Astrocyte (in vitro differentiated cells and primary cell): ENCODE measurements around the gene MYCBPAP. TPM values are rescaled to one million over a fixed set of nuclear protein-coding genes. Genes with fewer than 3 reads are reported as not detected.
A peak's percentile ranks its signal among the peaks of the same experiment; 100 is the strongest.

Experiments
- DNase-seq: peaks from one replicate; pipeline ENCODE4 v3.0.0-alpha.2; 2010; ENCODE audit warnings: low read depth
- FAIRE-seq: peaks from 2 replicates; lab custom pipeline; 2011; peaks lifted over from hg19 to GRCh38; lab: Jason Lieb, UNC
- H2AFZ ChIP-seq: 2 replicates; pipeline ENCODE4 v1.6.0; 2012; ENCODE audit warnings: low read depth, low read length, inconsistent platforms
- H3K27ac ChIP-seq: 2 replicates; pipeline ENCODE4 v1.5.1; 2011; ENCODE audit warnings: low read depth, low read length, inconsistent platforms
- H3K27me3 ChIP-seq: 2 replicates; pipeline ENCODE4 v1.6.0; 2011; ENCODE audit warnings: low read length, inconsistent platforms; ENCODE audit not compliant: insufficient read depth
- H3K36me3 ChIP-seq: 2 replicates; pipeline ENCODE4 v1.5.1; 2011; ENCODE audit warnings: low read length, inconsistent platforms; ENCODE audit not compliant: insufficient read depth
- H3K4me1 ChIP-seq: 2 replicates; pipeline ENCODE4 v1.5.1; 2011; ENCODE audit warnings: low read length, inconsistent platforms; ENCODE audit not compliant: insufficient read depth
- H3K4me2 ChIP-seq: 2 replicates; pipeline ENCODE4 v1.6.0; 2012; ENCODE audit warnings: low read length, inconsistent platforms
- H3K4me3 ChIP-seq: 2 replicates; pipeline ENCODE4 v1.5.1; 2011; ENCODE audit warnings: low read depth, mild to moderate bottlenecking, low read length, inconsistent platforms; ENCODE audit not compliant: insufficient read depth
- H3K79me2 ChIP-seq: 2 replicates; pipeline ENCODE4 v1.6.0; 2012; ENCODE audit warnings: mild to moderate bottlenecking, low read length, inconsistent platforms; ENCODE audit not compliant: insufficient read depth
- H3K9ac ChIP-seq: 2 replicates; pipeline ENCODE4 v1.6.0; 2012; ENCODE audit warnings: mild to moderate bottlenecking, low read length, inconsistent platforms
- H3K9me3 ChIP-seq: 2 replicates; pipeline ENCODE4 v1.5.1; 2012; ENCODE audit warnings: low read depth, mild to moderate bottlenecking, low read length, inconsistent platforms; ENCODE audit not compliant: insufficient read depth
- H4K20me1 ChIP-seq: 2 replicates; pipeline ENCODE4 v1.6.0; 2012; ENCODE audit warnings: low read length, inconsistent platforms; ENCODE audit not compliant: insufficient read depth
- H3K27ac Mint-ChIP-seq: one replicate; pipeline ENCODE4 v1.8.0; 2021; ENCODE audit warnings: mild to moderate bottlenecking, mixed read lengths; ENCODE audit not compliant: unreplicated experiment
- H3K27me3 Mint-ChIP-seq: one replicate; pipeline ENCODE4 v1.8.0; 2021; ENCODE audit warnings: low read depth, mixed read lengths; ENCODE audit not compliant: unreplicated experiment
- H3K36me3 Mint-ChIP-seq: one replicate; pipeline ENCODE4 v1.8.0; 2021; ENCODE audit warnings: low read depth, mixed read lengths; ENCODE audit not compliant: unreplicated experiment
- H3K4me1 Mint-ChIP-seq: one replicate; pipeline ENCODE4 v1.8.0; 2021; ENCODE audit warnings: low read depth, mixed read lengths; ENCODE audit not compliant: unreplicated experiment
- H3K4me3 Mint-ChIP-seq: one replicate; pipeline ENCODE4 v1.8.0; 2021; ENCODE audit warnings: mild to moderate bottlenecking, moderate library complexity, mixed read lengths; ENCODE audit not compliant: unreplicated experiment
- H3K9me3 Mint-ChIP-seq: one replicate; pipeline ENCODE4 v1.8.0; 2021; ENCODE audit warnings: mild to moderate bottlenecking, mixed read lengths; ENCODE audit not compliant: unreplicated experiment
- EZH2 ChIP-seq: IDR thresholded peaks from 2 replicates; pipeline ENCODE4 v1.6.1; 2012; ENCODE audit warnings: mild to moderate bottlenecking, low read length, inconsistent platforms; ENCODE audit not compliant: insufficient read depth
- total RNA-seq: library from RNA; stranded (reverse); gene quantifications from 2 replicates; pipeline ENCODE4 v1.2.1, GENCODE V29; 2021
- TF ChIP-seq, protein P1 (sequence below): IDR thresholded peaks from 2 replicates; pipeline ENCODE4 v1.5.1; 2011; ENCODE audit warnings: low read depth, mild to moderate bottlenecking, inconsistent platforms, low read length, moderate library complexity; ENCODE audit not compliant: insufficient read depth

The MYCBPAP gene
- total RNA-seq, 1 donor from 2014 or later = 1.4 TPM

DNA sequence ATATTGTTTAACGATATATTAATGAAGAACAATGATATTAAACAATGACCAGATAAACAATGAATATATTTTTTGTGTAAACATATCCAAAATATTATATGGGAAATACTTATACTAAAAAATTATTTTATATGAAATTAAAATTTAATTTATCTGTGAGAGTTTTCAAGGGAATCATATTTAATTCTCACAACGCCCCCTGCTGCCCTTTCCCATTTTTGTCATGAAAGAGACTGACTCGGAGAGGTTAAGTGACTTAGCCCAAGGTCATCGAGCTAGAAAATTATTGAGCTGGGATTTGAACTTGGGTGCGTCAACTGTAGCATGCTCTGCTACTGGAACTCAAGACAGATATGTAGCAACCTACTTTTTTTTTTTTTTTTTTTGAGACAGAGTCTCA lies 7.2 kb upstream of the MYCBPAP start:
- no peaks in the 10 kb centered on the region for H3K36me3 Mint-ChIP-seq
- H3K4me2 ChIP-seq = no peak overlapping the region
- no peaks in the 10 kb centered on the region for H3K27me3 ChIP-seq
- peaks cover 12% of the 10 kb centered on the region for H3K27me3 Mint-ChIP-seq
- no peaks in the 10 kb centered on the region for H3K9me3 Mint-ChIP-seq
- no peaks in the 10 kb centered on the region for H4K20me1 ChIP-seq
- no peak overlapping the region for H3K4me3 Mint-ChIP-seq
- no peaks in the 10 kb centered on the region for H3K79me2 ChIP-seq
- no peaks in the 10 kb centered on the region for H3K4me1 ChIP-seq
- H3K9ac ChIP-seq = no peak overlapping the region
- no peak overlapping the region for H2AFZ ChIP-seq
- no peak for TF ChIP-seq EZH2
- TF ChIP-seq, protein P1, sequence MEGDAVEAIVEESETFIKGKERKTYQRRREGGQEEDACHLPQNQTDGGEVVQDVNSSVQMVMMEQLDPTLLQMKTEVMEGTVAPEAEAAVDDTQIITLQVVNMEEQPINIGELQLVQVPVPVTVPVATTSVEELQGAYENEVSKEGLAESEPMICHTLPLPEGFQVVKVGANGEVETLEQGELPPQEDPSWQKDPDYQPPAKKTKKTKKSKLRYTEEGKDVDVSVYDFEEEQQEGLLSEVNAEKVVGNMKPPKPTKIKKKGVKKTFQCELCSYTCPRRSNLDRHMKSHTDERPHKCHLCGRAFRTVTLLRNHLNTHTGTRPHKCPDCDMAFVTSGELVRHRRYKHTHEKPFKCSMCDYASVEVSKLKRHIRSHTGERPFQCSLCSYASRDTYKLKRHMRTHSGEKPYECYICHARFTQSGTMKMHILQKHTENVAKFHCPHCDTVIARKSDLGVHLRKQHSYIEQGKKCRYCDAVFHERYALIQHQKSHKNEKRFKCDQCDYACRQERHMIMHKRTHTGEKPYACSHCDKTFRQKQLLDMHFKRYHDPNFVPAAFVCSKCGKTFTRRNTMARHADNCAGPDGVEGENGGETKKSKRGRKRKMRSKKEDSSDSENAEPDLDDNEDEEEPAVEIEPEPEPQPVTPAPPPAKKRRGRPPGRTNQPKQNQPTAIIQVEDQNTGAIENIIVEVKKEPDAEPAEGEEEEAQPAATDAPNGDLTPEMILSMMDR = peak; percentile 43
- no peaks in the 10 kb centered on the region for H3K36me3 ChIP-seq
- FAIRE-seq (no peak), DNase-seq (no peak)
- H3K4me3 ChIP-seq = no peak overlapping the region
- H3K27ac Mint-ChIP-seq = no peak overlapping the region
- H3K27ac ChIP-seq = no peak overlapping the region
- H3K9me3 ChIP-seq = no peaks in the 10 kb centered on the region
- H3K4me1 Mint-ChIP-seq = peaks cover 9% of the 10 kb centered on the region

DNA sequence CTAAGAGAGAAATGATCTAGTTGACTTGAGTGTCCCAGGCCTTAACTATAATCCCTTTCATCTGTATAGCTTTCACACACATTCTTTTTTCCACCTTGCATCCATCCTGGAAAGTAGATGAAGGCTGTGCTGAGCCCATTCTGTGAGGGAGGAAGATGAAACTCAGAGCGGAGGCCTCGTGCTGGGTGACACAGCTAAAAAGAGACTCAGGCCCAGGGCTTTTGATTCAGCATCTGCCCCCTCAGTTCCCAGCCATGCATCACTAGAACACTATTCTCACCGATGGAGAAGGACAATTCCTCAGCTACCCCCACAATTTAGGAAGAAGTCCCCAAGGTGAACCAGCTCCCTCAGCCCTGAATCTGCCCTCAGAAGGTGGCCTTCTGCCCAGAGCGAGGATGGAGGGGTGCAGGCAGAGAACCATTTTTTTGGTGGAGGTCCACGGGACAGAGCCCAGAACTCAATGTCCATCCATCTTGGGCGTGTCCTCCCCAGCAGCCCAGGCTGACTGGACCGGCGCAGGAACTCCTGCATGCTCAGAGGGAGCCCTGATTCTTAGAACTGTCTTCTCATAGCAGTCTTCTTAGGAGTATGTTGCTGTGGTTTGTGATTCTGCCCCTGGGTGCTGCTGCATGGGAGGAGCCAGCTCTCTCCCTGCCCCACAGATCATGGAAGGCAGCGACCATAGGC lies 5.8 kb upstream of the MYCBPAP start:
- Histone ChIP-seq H3K79me2 (no peaks in the 10 kb centered on the region), H3K4me2 (no peak overlapping the region), H4K20me1 (no peaks in the 10 kb centered on the region), H3K27ac (no peak overlapping the region), H3K9ac (no peak overlapping the region), H3K36me3 (no peaks in the 10 kb centered on the region), H3K9me3 (no peaks in the 10 kb centered on the region), H3K4me1 (peaks cover 1% of the 10 kb centered on the region), H3K27me3 (no peaks in the 10 kb centered on the region), H2AFZ (no peak overlapping the region), H3K4me3 (no peak overlapping the region)
- H3K36me3 Mint-ChIP-seq = no peaks in the 10 kb centered on the region
- DNase-seq = no peak
- no peak overlapping the region for H3K4me3 Mint-ChIP-seq
- no peak overlapping the region for H3K27ac Mint-ChIP-seq
- TF ChIP-seq EZH2 = no peak
- TF ChIP-seq, protein P1 = no peak
- no peak for FAIRE-seq
- peaks cover 9% of the 10 kb centered on the region for H3K4me1 Mint-ChIP-seq
- peaks cover 13% of the 10 kb centered on the region for H3K27me3 Mint-ChIP-seq
- no peaks in the 10 kb centered on the region for H3K9me3 Mint-ChIP-seq

- no peaks in the 10 kb centered on the region for H3K36me3 ChIP-seq
- no peak overlapping the region for H3K4me3 ChIP-seq
- H3K79me2 ChIP-seq = no peaks in the 10 kb centered on the region
- TF ChIP-seq, protein P1 = no peak
- no peak for TF ChIP-seq EZH2
- no peak overlapping the region for H3K9ac ChIP-seq
- Mint-ChIP-seq H3K36me3 (no peaks in the 10 kb centered on the region), H3K27ac (no peak overlapping the region), H3K4me3 (no peak overlapping the region), H3K9me3 (no peaks in the 10 kb centered on the region), H3K27me3 (peaks cover 11% of the 10 kb centered on the region), H3K4me1 (peaks cover 11% of the 10 kb centered on the region)
- H3K27me3 ChIP-seq = no peaks in the 10 kb centered on the region
- no peaks in the 10 kb centered on the region for H3K9me3 ChIP-seq
- FAIRE-seq = no peak
- H2AFZ ChIP-seq = no peak overlapping the region
- peaks cover 7% of the 10 kb centered on the region for H3K4me1 ChIP-seq
- no peak for DNase-seq
- no peaks in the 10 kb centered on the region for H4K20me1 ChIP-seq
- no peak overlapping the region for H3K4me2 ChIP-seq
- no peak overlapping the region for H3K27ac ChIP-seq
Measured at GRCh38 chr17:50505591-50506130, 2.6 kb upstream of the MYCBPAP start.
